ENCODE results near the gene NGFR. TPM values are rescaled to one million over a fixed set of nuclear protein-coding genes. Genes with fewer than 3 reads are reported as not detected.

Gene NGFR
- total RNA-seq, 1 donor from 2014 or later = 14.7 TPM

DNA sequence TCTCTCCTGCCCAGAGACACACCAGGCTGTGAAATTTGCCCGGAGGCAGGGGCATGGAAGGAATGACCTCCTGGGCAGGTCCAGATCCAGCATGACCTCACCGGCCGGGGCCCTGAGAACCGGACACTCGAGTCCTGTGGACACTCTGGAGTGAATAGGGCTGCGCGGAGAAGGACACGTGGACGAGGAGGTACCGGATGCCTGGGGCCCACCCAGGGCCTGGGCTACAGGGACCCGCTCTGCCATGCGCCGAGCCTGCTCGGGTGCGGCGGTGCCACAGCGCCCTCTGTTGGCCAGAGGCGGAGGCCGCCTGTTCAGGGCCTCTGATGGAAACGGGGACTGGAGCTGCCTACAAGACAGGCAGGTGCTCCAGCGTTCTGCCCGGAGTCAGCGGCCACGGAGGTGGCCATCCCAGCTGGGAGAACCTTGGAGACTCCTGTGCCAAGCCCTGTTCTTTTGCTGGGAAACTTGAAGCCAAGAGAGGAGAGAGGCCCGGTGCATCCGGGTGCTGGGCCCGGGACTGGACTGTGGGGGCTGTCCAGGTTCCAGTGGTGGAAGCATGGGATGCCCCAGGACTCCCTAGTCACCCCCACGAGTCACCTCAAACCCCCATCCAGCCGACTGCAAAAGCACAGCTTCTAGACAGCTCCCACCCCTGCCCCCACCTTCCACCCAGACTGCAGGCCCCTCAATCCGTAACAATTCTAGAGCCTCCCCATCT is 61.3 kb downstream of the NGFR start:
- H3K27me3 Mint-ChIP-seq (ENCODE audit: low read depth) = peaks cover 19% of the 10 kb centered on the region
- H3K4me1 Mint-ChIP-seq = peaks cover 4% of the 10 kb centered on the region
- no peak overlapping the region for H3K27ac Mint-ChIP-seq
- TF ChIP-seq, protein P1, sequence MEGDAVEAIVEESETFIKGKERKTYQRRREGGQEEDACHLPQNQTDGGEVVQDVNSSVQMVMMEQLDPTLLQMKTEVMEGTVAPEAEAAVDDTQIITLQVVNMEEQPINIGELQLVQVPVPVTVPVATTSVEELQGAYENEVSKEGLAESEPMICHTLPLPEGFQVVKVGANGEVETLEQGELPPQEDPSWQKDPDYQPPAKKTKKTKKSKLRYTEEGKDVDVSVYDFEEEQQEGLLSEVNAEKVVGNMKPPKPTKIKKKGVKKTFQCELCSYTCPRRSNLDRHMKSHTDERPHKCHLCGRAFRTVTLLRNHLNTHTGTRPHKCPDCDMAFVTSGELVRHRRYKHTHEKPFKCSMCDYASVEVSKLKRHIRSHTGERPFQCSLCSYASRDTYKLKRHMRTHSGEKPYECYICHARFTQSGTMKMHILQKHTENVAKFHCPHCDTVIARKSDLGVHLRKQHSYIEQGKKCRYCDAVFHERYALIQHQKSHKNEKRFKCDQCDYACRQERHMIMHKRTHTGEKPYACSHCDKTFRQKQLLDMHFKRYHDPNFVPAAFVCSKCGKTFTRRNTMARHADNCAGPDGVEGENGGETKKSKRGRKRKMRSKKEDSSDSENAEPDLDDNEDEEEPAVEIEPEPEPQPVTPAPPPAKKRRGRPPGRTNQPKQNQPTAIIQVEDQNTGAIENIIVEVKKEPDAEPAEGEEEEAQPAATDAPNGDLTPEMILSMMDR (IDR thresholded peaks at IDR 0.05; ENCODE audit: unreplicated experiment) = peak; percentile 98
- DNase-seq (ENCODE audit: low spot score in 2 of 2, unreplicated experiment in 2 of 2) = peak; percentile 78 to 95
- peak overlapping the region; percentile 33 for H3K4me3 Mint-ChIP-seq
- H3K36me3 Mint-ChIP-seq = no peaks in the 10 kb centered on the region
- no peaks in the 10 kb centered on the region for H3K9me3 Mint-ChIP-seq

DNA sequence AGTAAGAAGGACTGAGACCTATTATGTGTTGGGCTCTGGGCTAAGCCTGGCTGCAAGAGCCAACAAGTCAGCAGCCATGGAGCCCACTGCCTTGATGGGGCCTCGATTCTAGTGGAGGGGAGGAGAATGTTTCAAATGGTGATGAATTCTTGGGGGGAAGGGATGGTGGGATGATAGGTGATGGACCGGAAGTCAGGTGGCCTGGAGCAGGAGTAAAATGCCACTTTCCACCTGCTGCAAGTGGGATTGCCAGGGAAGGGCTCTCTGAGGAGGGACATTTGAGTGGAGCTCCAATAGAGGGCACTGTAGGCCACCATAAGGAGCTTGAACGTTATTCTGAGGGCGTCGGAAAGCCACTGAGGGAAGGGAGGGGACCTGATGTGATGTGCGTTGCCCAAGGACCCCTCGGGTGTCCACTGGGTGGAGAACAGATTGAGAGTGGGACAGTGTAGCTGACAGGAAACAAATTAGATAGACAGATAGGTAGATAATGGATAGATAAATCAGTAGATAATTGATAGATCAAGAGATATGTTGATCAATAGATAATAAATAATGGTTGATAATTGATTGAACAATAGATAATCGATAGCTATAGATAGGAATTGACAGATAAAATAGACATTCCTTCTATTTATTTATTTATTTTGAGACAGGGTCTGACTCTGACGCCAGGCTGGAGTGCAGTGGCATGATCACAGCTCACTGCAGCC is 62.4 kb downstream of the NGFR start:
- TF ChIP-seq, protein P1 (IDR thresholded peaks at IDR 0.05; ENCODE audit: unreplicated experiment) = peak; percentile 40
- H3K27ac Mint-ChIP-seq = no peak overlapping the region
- no peak overlapping the region for H3K4me3 Mint-ChIP-seq
- H3K27me3 Mint-ChIP-seq (ENCODE audit: low read depth) = peaks cover 23% of the 10 kb centered on the region
- peaks cover 4% of the 10 kb centered on the region for H3K4me1 Mint-ChIP-seq
- no peaks in the 10 kb centered on the region for H3K9me3 Mint-ChIP-seq
- no peaks in the 10 kb centered on the region for H3K36me3 Mint-ChIP-seq
- DNase-seq (ENCODE audit: low spot score in 2 of 2, unreplicated experiment in 2 of 2) = no peak

Small RNA genes lying within 50 kb of the gene (microRNA-seq; reads per million reads assigned to microRNA genes)
- gene MIR6165 = not detected

Other genes starting within 250 kb of the NGFR start
- gene ZNF652, start 133.0 kb upstream of the NGFR start, total RNA-seq = 64.0 to 66.0 TPM (median 64.3 TPM) in 3 replicates
- gene PHB1, start 80.4 kb upstream of the NGFR start, total RNA-seq = 136 to 147 TPM (median 144 TPM) in 3 replicates
- 0.82 to 0.88 TPM (median 0.83 TPM) in 3 replicates for gene NXPH3, start 80.6 kb downstream of the NGFR start, total RNA-seq
- 60.8 to 63.5 TPM (median 62.8 TPM) in 3 replicates for gene SPOP, start 182.8 kb downstream of the NGFR start, total RNA-seq
- gene SLC35B1, start 212.7 kb downstream of the NGFR start, total RNA-seq = 67.7 to 69.2 TPM (median 69.2 TPM) in 3 replicates